ENCODE measurements around the gene HMCN1. TPM values are rescaled to one million over a fixed set of nuclear protein-coding genes. Genes with fewer than 3 reads are reported as not detected.
"Not testable (repeated sequence)": the region's sequence is repeated elsewhere in the genome, so short reads cannot be mapped to it uniquely, and the experiment has no call there.

HMCN1 gene
- total RNA-seq, 1 donor from 2014 or later: 1.6 TPM

DNA sequence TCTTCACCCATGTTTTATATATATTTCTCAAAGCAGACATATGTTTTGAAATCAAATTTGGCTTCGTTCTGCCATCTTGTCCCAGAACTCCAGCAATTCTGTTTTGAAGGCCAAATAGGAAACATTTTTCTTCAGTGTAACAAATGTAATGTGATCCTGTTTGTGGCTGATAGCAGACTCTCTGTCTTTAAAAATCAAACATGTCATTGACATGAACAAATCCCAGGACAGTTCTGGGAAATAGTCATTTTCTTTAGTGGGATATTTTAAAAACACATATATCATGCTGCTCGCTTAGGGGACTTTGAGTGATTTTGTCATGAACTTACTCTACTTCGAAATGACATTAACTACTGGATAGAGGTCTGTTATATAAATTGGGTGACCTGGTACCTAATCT lies 51.4 kb downstream of the HMCN1 start:
- no peak overlapping the region for H3K4me3 ChIP-seq (ENCODE audit: low read depth, low read length)
- no peak for TF ChIP-seq CTCF (conservative IDR thresholded peaks at IDR 0.05; ENCODE audit: low read depth, low read length)
- no peak for DNase-seq (ENCODE audit: low read depth)

DNA sequence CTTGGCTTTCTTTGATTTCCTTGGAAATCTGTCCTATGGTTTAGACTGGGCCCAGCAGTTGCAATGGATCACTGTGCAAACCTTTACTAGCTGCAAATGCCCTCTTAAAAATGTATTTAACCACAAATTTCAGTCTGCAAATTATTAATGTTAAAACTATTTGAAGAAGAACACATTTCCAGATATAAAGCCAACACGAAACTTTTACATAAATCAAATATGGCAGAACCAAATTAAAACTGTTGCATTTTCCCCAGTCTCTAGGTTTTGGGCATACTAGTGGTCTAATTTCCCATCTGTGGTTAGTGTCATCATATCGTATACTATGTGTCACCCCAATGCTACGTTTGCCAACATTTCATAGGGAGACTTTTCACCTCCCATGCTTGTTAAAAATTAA lies 52.3 kb downstream of the HMCN1 start:
- TF ChIP-seq CTCF (conservative IDR thresholded peaks at IDR 0.05; ENCODE audit: low read depth, low read length): no peak
- no peak for DNase-seq (ENCODE audit: low read depth)
- no peak overlapping the region for H3K4me3 ChIP-seq (ENCODE audit: low read depth, low read length)

GRCh38 chr1:185787238-185787637 lies 53.0 kb downstream of the HMCN1 start:
- no peak overlapping the region for H3K4me3 ChIP-seq (ENCODE audit: low read depth, low read length)
- DNase-seq (ENCODE audit: low read depth): no peak
- no peak for TF ChIP-seq CTCF (conservative IDR thresholded peaks at IDR 0.05; ENCODE audit: low read depth, low read length)

GRCh38 chr1:185788386-185788785 lies 54.2 kb downstream of the HMCN1 start:
- DNase-seq (ENCODE audit: low read depth): no peak
- H3K4me3 ChIP-seq (ENCODE audit: low read depth, low read length): no peak overlapping the region
- TF ChIP-seq CTCF (conservative IDR thresholded peaks at IDR 0.05; ENCODE audit: low read depth, low read length): no peak

DNA sequence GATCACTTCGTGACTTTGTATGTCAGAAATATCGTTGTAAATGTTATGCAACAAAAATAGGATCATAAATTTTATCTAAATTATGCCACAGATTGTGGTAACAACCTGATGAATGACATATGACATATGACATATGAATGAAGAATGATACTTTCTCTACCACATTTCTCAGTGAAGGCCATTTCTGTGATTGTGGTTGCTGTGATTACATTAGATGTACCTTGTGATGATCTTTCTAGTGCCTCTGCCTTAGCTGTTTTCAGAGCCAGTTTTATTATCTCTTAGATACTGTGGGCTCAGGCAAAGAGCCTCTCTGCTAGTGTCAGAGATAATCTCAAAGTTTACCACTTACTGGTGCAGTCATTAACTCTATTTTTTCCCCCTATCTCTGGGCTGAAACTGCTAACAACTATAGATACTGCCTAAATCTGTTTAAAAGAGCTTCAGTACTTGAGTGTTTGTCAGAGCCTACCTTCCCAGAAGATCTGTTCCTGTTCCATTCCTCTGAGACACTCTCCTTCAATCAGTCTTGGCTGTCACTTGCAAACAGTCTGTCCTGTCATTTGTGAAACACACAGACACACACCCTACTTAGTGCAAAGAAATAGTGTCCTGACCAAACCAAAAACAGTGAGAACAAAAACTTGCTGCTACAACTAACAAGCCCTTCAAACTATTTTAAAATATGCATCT lies 55.5 kb downstream of the HMCN1 start:
- no peak overlapping the region for H3K4me3 ChIP-seq (ENCODE audit: low read depth, low read length)
- DNase-seq (ENCODE audit: low read depth): no peak
- no peak for TF ChIP-seq CTCF (conservative IDR thresholded peaks at IDR 0.05; ENCODE audit: low read depth, low read length)

GRCh38 chr1:185790194-185790735 lies 56.1 kb downstream of the HMCN1 start:
- H3K4me3 ChIP-seq (ENCODE audit: low read depth, low read length): no peak overlapping the region
- TF ChIP-seq CTCF (conservative IDR thresholded peaks at IDR 0.05; ENCODE audit: low read depth, low read length): no peak
- DNase-seq (ENCODE audit: low read depth): no peak

GRCh38 chr1:185792040-185792439 lies 57.8 kb downstream of the HMCN1 start:
- no peak for DNase-seq (ENCODE audit: low read depth)
- no peak for TF ChIP-seq CTCF (conservative IDR thresholded peaks at IDR 0.05; ENCODE audit: low read depth, low read length)
- no peak overlapping the region for H3K4me3 ChIP-seq (ENCODE audit: low read depth, low read length)

GRCh38 chr1:185794495-185794894 lies 60.3 kb downstream of the HMCN1 start:
- DNase-seq (ENCODE audit: low read depth); H3K4me3 ChIP-seq (ENCODE audit: low read depth, low read length): not testable (repeated sequence)

Measured in epithelial cell of proximal tubule (primary cell).